Measurements from ENCODE around the gene RHOBTB1. TPM values are rescaled to one million over a fixed set of nuclear protein-coding genes. Genes with fewer than 3 reads are reported as not detected.
"Not testable (repeated sequence)": the region's sequence is repeated elsewhere in the genome, so short reads cannot be mapped to it uniquely, and the experiment has no call there.

Gene RHOBTB1
- total RNA-seq, 1 donor from 2014 or later = not detected

GRCh38 chr10:60869652-60870415 lies 74.2 kb downstream of the RHOBTB1 start:
- intact Hi-C loops (cut with micrococcal nuclease) = no loop called here

GRCh38 chr10:60868946-60869345 lies 75.0 kb downstream of the RHOBTB1 start:
- intact Hi-C loops (cut with micrococcal nuclease) = no loop called here

GRCh38 chr10:60865198-60865783 lies 78.7 kb downstream of the RHOBTB1 start:
- intact Hi-C loops (cut with micrococcal nuclease) = no loop called here

- intact Hi-C loops (cut with micrococcal nuclease) = no loop called here
Measured at GRCh38 chr10:60863796-60864195, 80.2 kb downstream of the RHOBTB1 start.

GRCh38 chr10:60862517-60862916 lies 81.5 kb downstream of the RHOBTB1 start:
- intact Hi-C loops (cut with micrococcal nuclease) = no loop called here

GRCh38 chr10:60856405-60856804 lies 87.6 kb downstream of the RHOBTB1 start:
- intact Hi-C loops (cut with micrococcal nuclease) = no loop called here

GRCh38 chr10:60853637-60854036 lies 90.3 kb downstream of the RHOBTB1 start:
- intact Hi-C loops (cut with micrococcal nuclease) = no loop called here

- intact Hi-C loops (cut with micrococcal nuclease) = no loop called here
Measured at GRCh38 chr10:60853107-60853506, 90.9 kb downstream of the RHOBTB1 start.

GRCh38 chr10:60849740-60850139 lies 94.2 kb downstream of the RHOBTB1 start:
- intact Hi-C loops (cut with micrococcal nuclease) = no loop called here

- intact Hi-C loops (cut with micrococcal nuclease) = no loop called here
Measured at GRCh38 chr10:60849217-60849616, 94.8 kb downstream of the RHOBTB1 start.

- intact Hi-C loops (cut with micrococcal nuclease) = no loop called here
Measured at GRCh38 chr10:60848680-60849079, 95.3 kb downstream of the RHOBTB1 start.

- intact Hi-C loops (cut with micrococcal nuclease) = no loop called here
Measured at GRCh38 chr10:60848126-60848525, 95.9 kb downstream of the RHOBTB1 start.

- intact Hi-C loops (cut with micrococcal nuclease) = no loop called here
Measured at GRCh38 chr10:60846173-60846572, 97.8 kb downstream of the RHOBTB1 start.

GRCh38 chr10:60845038-60845437 lies 98.9 kb downstream of the RHOBTB1 start:
- intact Hi-C loops (cut with micrococcal nuclease) = no loop called here

GRCh38 chr10:60842694-60843093 lies 101.3 kb downstream of the RHOBTB1 start:
- intact Hi-C loops (cut with micrococcal nuclease) = no loop called here

GRCh38 chr10:60841227-60841626 lies 102.8 kb downstream of the RHOBTB1 start:
- intact Hi-C loops (cut with micrococcal nuclease) = not testable (repeated sequence)

GRCh38 chr10:60835049-60835448 lies 108.9 kb downstream of the RHOBTB1 start:
- intact Hi-C loops (cut with micrococcal nuclease) = no loop called here

GRCh38 chr10:60834401-60834800 lies 109.6 kb downstream of the RHOBTB1 start:
- intact Hi-C loops (cut with micrococcal nuclease) = no loop called here

- intact Hi-C loops (cut with micrococcal nuclease) = not testable (repeated sequence)
Measured at GRCh38 chr10:60832136-60832535, 111.8 kb downstream of the RHOBTB1 start.

- intact Hi-C loops (cut with micrococcal nuclease) = no loop called here
Measured at GRCh38 chr10:60828489-60828852, 115.5 kb downstream of the RHOBTB1 start.

GRCh38 chr10:60827791-60828488 lies 116.0 kb downstream of the RHOBTB1 start:
- intact Hi-C loops (cut with micrococcal nuclease) = no loop called here

GRCh38 chr10:60825520-60825919 lies 118.5 kb downstream of the RHOBTB1 start:
- intact Hi-C loops (cut with micrococcal nuclease) = no loop called here

Data from T-helper 1 cell treated with Interleukin-12 subunit alpha and Interleukin-12 subunit beta and Interleukin-4 antibody, amounts not matched to agents 30 ng/mL and 1 ng/mL, for 36 hours (primary cell).